ENCODE data around the gene HHAT. TPM values are rescaled to one million over a fixed set of nuclear protein-coding genes. Genes with fewer than 3 reads are reported as not detected.

HHAT gene
- total RNA-seq, 2 donors from 2014 or later = 1.6 to 2.0 TPM

GRCh38 chr1:210328032-210328745 lies 513 bp upstream of the HHAT start:
- Histone ChIP-seq H3K36me3 (no peaks in the 10 kb centered on the region), H3K9me3 (peaks cover 0 to 14% of the 10 kb centered on the region in 2 donors), H3K27ac (peak overlapping the region; percentile 88 to 94), H3K4me3 (peak overlapping the region; percentile 71 to 80), H3K27me3 (no peaks in the 10 kb centered on the region), H3K4me1 (peaks cover 0 to 15% of the 10 kb centered on the region in 2 donors)
- no peak for TF ChIP-seq CTCF (IDR thresholded peaks at IDR 0.05)
- no peak for DNase-seq (ENCODE audit: low spot score)

- Histone ChIP-seq H3K9me3 (peaks cover 0 to 4% of the 10 kb centered on the region in 2 donors), H3K27me3 (no peaks in the 10 kb centered on the region), H3K4me3 (no peak overlapping the region), H3K27ac (no peak overlapping the region), H3K4me1 (peaks cover 0 to 15% of the 10 kb centered on the region in 2 donors), H3K36me3 (no peaks in the 10 kb centered on the region)
- DNase-seq (ENCODE audit: low spot score) = no peak
- TF ChIP-seq CTCF (IDR thresholded peaks at IDR 0.05) = no peak
Measured at GRCh38 chr1:210330279-210330866, 1.7 kb downstream of the HHAT start.

- no peaks in the 10 kb centered on the region for H3K27me3 ChIP-seq
- no peak overlapping the region for H3K4me3 ChIP-seq
- H3K27ac ChIP-seq = no peak overlapping the region
- H3K9me3 ChIP-seq = no peaks in the 10 kb centered on the region
- H3K4me1 ChIP-seq = peaks cover 0 to 15% of the 10 kb centered on the region in 2 donors
- no peak for TF ChIP-seq CTCF (IDR thresholded peaks at IDR 0.05)
- no peaks in the 10 kb centered on the region for H3K36me3 ChIP-seq
- DNase-seq (ENCODE audit: low spot score) = no peak
Measured at GRCh38 chr1:210332233-210332632, 3.5 kb downstream of the HHAT start.

- DNase-seq (ENCODE audit: low spot score) = no peak
- Histone ChIP-seq H3K36me3 (no peaks in the 10 kb centered on the region), H3K4me1 (peaks cover 0 to 15% of the 10 kb centered on the region in 2 donors), H3K4me3 (no peak overlapping the region), H3K9me3 (no peaks in the 10 kb centered on the region), H3K27me3 (no peaks in the 10 kb centered on the region), H3K27ac (no peak overlapping the region)
- TF ChIP-seq CTCF (IDR thresholded peaks at IDR 0.05) = no peak
Measured at GRCh38 chr1:210332719-210333398, 4.2 kb downstream of the HHAT start.

GRCh38 chr1:210335001-210335400 lies 6.3 kb downstream of the HHAT start:
- Histone ChIP-seq H3K27me3 (no peaks in the 10 kb centered on the region), H3K4me1 (peaks cover 0 to 8% of the 10 kb centered on the region in 2 donors), H3K9me3 (no peaks in the 10 kb centered on the region), H3K36me3 (no peaks in the 10 kb centered on the region), H3K27ac (no peak overlapping the region), H3K4me3 (no peak overlapping the region)
- no peak for DNase-seq (ENCODE audit: low spot score)
- TF ChIP-seq CTCF (IDR thresholded peaks at IDR 0.05) = no peak

Data from right atrium auricular region (tissue), 2 donors.